ENCODE measurements around the gene NOX5.
"Not testable (repeated sequence)": the region's sequence is repeated elsewhere in the genome, so short reads cannot be mapped to it uniquely, and the experiment has no call there.

NOX5 gene

GRCh38 chr15:69060744-69061143, 46.2 kb downstream of the NOX5 start:
- DNase-seq = no peak

GRCh38 chr15:69061414-69061842, 46.9 kb downstream of the NOX5 start:
- no peak for DNase-seq

GRCh38 chr15:69064649-69065048, 50.2 kb downstream of the NOX5 start:
- DNase-seq = no peak

GRCh38 chr15:69066007-69066995, 51.8 kb downstream of the NOX5 start:
- no peak for DNase-seq

GRCh38 chr15:69067296-69067695, 52.8 kb downstream of the NOX5 start:
- DNase-seq = no peak

GRCh38 chr15:69068157-69068556, 53.7 kb downstream of the NOX5 start:
- no peak for DNase-seq

- DNase-seq = not testable (repeated sequence)
Observed at GRCh38 chr15:69069290-69069689, 54.8 kb downstream of the NOX5 start.

GRCh38 chr15:69069996-69070395, 55.5 kb downstream of the NOX5 start:
- no peak for DNase-seq

- DNase-seq = no peak
Observed at GRCh38 chr15:69070396-69070795, 55.9 kb downstream of the NOX5 start.

GRCh38 chr15:69071260-69071659, 56.8 kb downstream of the NOX5 start:
- no peak for DNase-seq

GRCh38 chr15:69072906-69073305, 58.4 kb downstream of the NOX5 start:
- DNase-seq = no peak

GRCh38 chr15:69074001-69074842, 59.7 kb downstream of the NOX5 start:
- no peak for DNase-seq

GRCh38 chr15:69074843-69075224, 60.3 kb downstream of the NOX5 start:
- DNase-seq = no peak

- DNase-seq = no peak
Observed at GRCh38 chr15:69075440-69075839, 60.9 kb downstream of the NOX5 start.

GRCh38 chr15:69076756-69077155, 62.3 kb downstream of the NOX5 start:
- DNase-seq = no peak

- no peak for DNase-seq
Observed at GRCh38 chr15:69078638-69079037, 64.1 kb downstream of the NOX5 start.

GRCh38 chr15:69080295-69081248, 66.1 kb downstream of the NOX5 start:
- DNase-seq = no peak

- DNase-seq = no peak
Observed at GRCh38 chr15:69081310-69082004, 67.0 kb downstream of the NOX5 start.

- no peak for DNase-seq
Observed at GRCh38 chr15:69082021-69082502, 67.6 kb downstream of the NOX5 start.

- DNase-seq = no peak
Observed at GRCh38 chr15:69082554-69082953, 68.1 kb downstream of the NOX5 start.

GRCh38 chr15:69084404-69085030, 70.0 kb downstream of the NOX5 start:
- DNase-seq = no peak

Data from stimulated activated CD4-positive, alpha-beta T cell treated with anti-CD3 and anti-CD28 coated beads, Interleukin-1b, Interleukin-23, amount 100 ng/mL, for 48 hours (primary cell).